PFSK-1 (cell line): ENCODE results near the gene RALY.

Experiments used
- FOXP2 ChIP-seq: optimal IDR thresholded peaks from 2 replicates; pipeline ENCODE3; 2011; ENCODE audit warnings: borderline replicate concordance, control low read depth, inconsistent platforms; ENCODE audit not compliant: insufficient read depth; ENCODE audit errors: extremely low read length, extremely low read depth
- POLR2AphosphoS5 ChIP-seq: IDR thresholded peaks from 2 replicates; pipeline ENCODE4 v1.6.1; 2012; ENCODE audit warnings: low read depth, mild to moderate bottlenecking, control low read depth, low read length, moderate library complexity
- REST ChIP-seq, 2 experiments: IDR thresholded peaks; 2 replicates each; pipeline versions ENCODE4 v1.6.1 to v1.8.0; 2011 to 2012; ENCODE audit warnings: low read depth in 2 of 2, low read length in 2 of 2, control low read depth in 1 of 2, inconsistent platforms in 1 of 2, mild to moderate bottlenecking in 1 of 2, moderate library complexity in 1 of 2; ENCODE audit not compliant: insufficient read depth in 1 of 2
- SIN3A ChIP-seq: IDR thresholded peaks from 2 replicates; pipeline ENCODE4 v1.6.1; 2012; ENCODE audit warnings: mild to moderate bottlenecking, low read length, moderate library complexity, borderline replicate concordance; ENCODE audit not compliant: insufficient read depth
- TAF1 ChIP-seq: IDR thresholded peaks from 2 replicates; pipeline ENCODE4 v1.6.1; 2012; ENCODE audit warnings: low read length, control low read depth, borderline replicate concordance; ENCODE audit not compliant: insufficient read depth

RALY gene

DNA sequence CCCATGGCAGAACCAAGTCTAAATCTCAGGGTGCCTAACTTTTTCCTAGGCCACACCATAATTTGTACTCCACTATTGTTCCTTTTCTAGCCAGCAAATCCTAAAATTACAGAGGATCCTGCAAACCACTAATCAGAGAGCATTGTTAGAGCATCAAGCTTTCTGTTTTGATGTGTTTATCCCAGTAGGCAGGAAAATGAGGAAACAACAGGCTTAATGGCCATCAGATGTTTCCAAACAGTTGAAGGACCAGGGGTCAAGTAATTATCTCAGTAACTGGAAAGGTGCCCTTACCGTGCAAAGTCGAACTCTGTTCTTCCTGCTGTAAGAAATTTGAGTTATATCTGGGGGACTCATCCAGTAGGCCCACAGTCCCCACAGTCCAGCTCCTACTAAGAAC is 58.7 kb downstream of the RALY start:
- TF ChIP-seq TAF1 (no peak), POLR2AphosphoS5 (no peak), SIN3A (no peak), REST (IDR thresholded peaks at IDR 0.05; ENCODE audit: insufficient read depth in 1 of 2, low read depth in 2 of 2, low read length in 2 of 2) (no peak), FOXP2 (no peak)

GRCh38 chr20:34055290-34055689 is 61.6 kb downstream of the RALY start:
- no peak for TF ChIP-seq SIN3A
- TF ChIP-seq REST (IDR thresholded peaks at IDR 0.05; ENCODE audit: insufficient read depth in 1 of 2, low read depth in 2 of 2, low read length in 2 of 2), result no peak
- no peak for TF ChIP-seq TAF1
- TF ChIP-seq POLR2AphosphoS5, result no peak
- no peak for TF ChIP-seq FOXP2

GRCh38 chr20:34058831-34059230 is 65.1 kb downstream of the RALY start:
- TF ChIP-seq REST (IDR thresholded peaks at IDR 0.05; ENCODE audit: insufficient read depth in 1 of 2, low read depth in 2 of 2, low read length in 2 of 2) (peak; percentile 78 to 91), TAF1 (no peak)

GRCh38 chr20:34060970-34061369 is 67.3 kb downstream of the RALY start:
- TF ChIP-seq FOXP2 (no peak), SIN3A (no peak), TAF1 (no peak), POLR2AphosphoS5 (no peak), REST (IDR thresholded peaks at IDR 0.05; ENCODE audit: insufficient read depth in 1 of 2, low read depth in 2 of 2, low read length in 2 of 2) (no peak)

DNA sequence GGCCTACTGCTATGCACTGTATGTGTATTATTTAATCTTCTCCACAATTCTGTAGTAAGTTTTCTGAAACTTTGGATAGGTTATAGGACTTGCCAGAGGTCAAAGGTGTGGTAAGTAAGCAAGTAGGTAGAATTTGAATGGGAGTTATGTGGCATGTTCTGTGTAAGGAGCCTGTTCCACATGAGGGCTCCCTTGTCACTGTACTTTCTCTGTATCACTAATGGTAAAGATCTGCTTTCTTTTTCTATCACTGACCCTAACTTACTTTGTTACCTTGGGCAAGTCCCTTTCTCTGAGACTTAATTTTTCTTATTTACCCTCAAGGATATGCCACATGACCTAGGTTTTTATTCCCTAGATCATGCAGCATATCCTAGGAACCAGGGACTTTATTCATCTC is 68.0 kb downstream of the RALY start:
- TF ChIP-seq FOXP2, result no peak
